H1 (cell line): Measurements from ENCODE around the gene NAGS. TPM values are rescaled to one million over a fixed set of nuclear protein-coding genes. Genes with fewer than 3 reads are reported as not detected.

ENCODE experiments used
- CTCF ChIA-PET: fragments of 300-600 bp; sonication (Branson Sonifier 250); formaldehyde crosslinking; loops from one replicate; lab custom pipeline; 2021; ENCODE audit not compliant: partially characterized antibody; lab: Charles Lee
- POLR2A ChIA-PET: fragments of 300-600 bp; sonication (Branson Sonifier 250); formaldehyde crosslinking; loops from one replicate; lab custom pipeline; 2021; ENCODE audit warnings: inconsistent platforms; ENCODE audit not compliant: partially characterized antibody; lab: Charles Lee
- DNase-seq, 2 experiments: peaks; one replicate each; pipeline versions ENCODE4 v3.0.0 to v3.0.0-alpha.2; 2010 to 2022; ENCODE audit warnings: low spot score in 2 of 2, low read depth in 1 of 2, mixed read lengths in 1 of 2
- FAIRE-seq: peaks from 2 replicates; lab custom pipeline; 2011; peaks lifted over from hg19 to GRCh38; lab: Jason Lieb, UNC
- H2AFZ ChIP-seq: 2 replicates; pipeline ENCODE4 v1.8.1; 2012; ENCODE audit warnings: low read length, inconsistent platforms
- H2AK5ac ChIP-seq: 2 replicates; pipeline ENCODE4 v1.6.1; 2013; ENCODE audit warnings: low read depth, low read length
- H2BK120ac ChIP-seq: replicated peaks from 2 replicates; pipeline ENCODE3; 2013; ENCODE audit warnings: low read depth, low read length, inconsistent platforms
- H2BK12ac ChIP-seq: 2 replicates; pipeline ENCODE4 v1.6.1; 2013; ENCODE audit warnings: low read depth, low read length
- H2BK15ac ChIP-seq: 2 replicates; pipeline ENCODE4 v1.6.1; 2013; ENCODE audit warnings: low read length
- H2BK20ac ChIP-seq: 2 replicates; pipeline ENCODE4 v1.6.1; 2013; ENCODE audit warnings: low read length
- H2BK5ac ChIP-seq: 2 replicates; pipeline ENCODE4 v1.6.1; 2013; ENCODE audit warnings: low read depth, low read length
- H3K14ac ChIP-seq: 2 replicates; pipeline ENCODE4 v1.6.1; 2013; ENCODE audit warnings: inconsistent platforms; ENCODE audit not compliant: insufficient read length
- H3K18ac ChIP-seq: 2 replicates; pipeline ENCODE4 v1.6.1; 2013; ENCODE audit warnings: low read length; ENCODE audit errors: extremely low read depth
- H3K23ac ChIP-seq: 2 replicates; pipeline ENCODE4 v1.6.1; 2013; ENCODE audit warnings: inconsistent platforms; ENCODE audit not compliant: insufficient read length
- H3K23me2 ChIP-seq: 2 replicates; pipeline ENCODE4 v1.6.1; 2013; ENCODE audit warnings: low read depth, low read length
- H3K27ac ChIP-seq: 2 replicates; pipeline ENCODE4 v1.6.1; 2011; ENCODE audit warnings: low read depth, low read length, inconsistent platforms
- H3K27me3 ChIP-seq, 4 experiments: replicated peaks in 1 of 4; 1 replicate in 1 of 4; 2 replicates in 3 of 4; pipeline versions ENCODE4 v1.6.1 to v1.8.1; 2011 to 2013; ENCODE audit warnings: low read length in 3 of 4, mild to moderate bottlenecking in 3 of 4, inconsistent platforms in 2 of 4, mixed read lengths in 2 of 4, moderate library complexity in 1 of 4; ENCODE audit not compliant: control insufficient read depth in 3 of 4, insufficient read depth in 3 of 4; ENCODE audit errors: extremely low read depth in 1 of 4
- H3K36me3 ChIP-seq, 4 experiments: 2 replicates each; pipeline versions ENCODE4 v1.6.1 to v1.8.1; 2011 to 2013; ENCODE audit warnings: mild to moderate bottlenecking in 4 of 4, low read length in 3 of 4, moderate library complexity in 2 of 4, control low read depth in 1 of 4, inconsistent platforms in 1 of 4; ENCODE audit not compliant: insufficient read depth in 4 of 4, control insufficient read depth in 2 of 4
- H3K4ac ChIP-seq: replicated peaks from 2 replicates; pipeline ENCODE3; 2013; ENCODE audit warnings: low read length, low read depth, mixed read lengths, inconsistent platforms; ENCODE audit not compliant: insufficient read length
- H3K4me1 ChIP-seq, 4 experiments: replicated peaks in 1 of 4; 1 replicate in 1 of 4; 2 replicates in 3 of 4; pipeline versions ENCODE4 v1.6.1 to v1.8.1; 2011 to 2013; ENCODE audit warnings: low read length in 3 of 4, inconsistent platforms in 2 of 4, mixed read lengths in 1 of 4; ENCODE audit not compliant: insufficient read depth in 4 of 4, control insufficient read depth in 3 of 4
- H3K4me2 ChIP-seq, 2 experiments: 2 replicates each; pipeline versions ENCODE4 v1.6.1 to v1.8.1; 2011 to 2013; ENCODE audit warnings: low read depth in 2 of 2, low read length in 2 of 2, control low read depth in 1 of 2, inconsistent platforms in 1 of 2, mild to moderate bottlenecking in 1 of 2; ENCODE audit not compliant: insufficient read depth in 1 of 2
- H3K4me3 ChIP-seq, 4 experiments: fragments of 200-600, 300-600 bp in 1 of 4; sonication (generic), shearing (Covaris generic), sonication (Bioruptor Twin) in 1 of 4; 2 replicates each; pipeline versions ENCODE4 v1.5.1 to v1.8.1; 2011 to 2016; ENCODE audit warnings: low read length in 4 of 4, low read depth in 3 of 4, control low read depth in 2 of 4, inconsistent platforms in 2 of 4, mild to moderate bottlenecking in 2 of 4, mixed read lengths in 1 of 4, moderate library complexity in 1 of 4; ENCODE audit not compliant: insufficient read depth in 2 of 4; ENCODE audit errors: extremely low read depth in 1 of 4
- H3K56ac ChIP-seq: replicated peaks from 2 replicates; pipeline ENCODE3; 2013; ENCODE audit warnings: low read depth, mild to moderate bottlenecking, mixed read lengths, low read length, inconsistent platforms; ENCODE audit not compliant: insufficient read length
- H3K79me1 ChIP-seq: 2 replicates; pipeline ENCODE4 v1.6.1; 2013; ENCODE audit warnings: low read depth, low read length, control low read depth
- H3K79me2 ChIP-seq, 2 experiments: 2 replicates each; pipeline versions ENCODE4 v1.6.1 to v1.8.1; 2012 to 2013; ENCODE audit warnings: low read length in 2 of 2, mild to moderate bottlenecking in 2 of 2, inconsistent platforms in 1 of 2; ENCODE audit not compliant: insufficient read depth in 2 of 2, control insufficient read depth in 1 of 2
- H3K9ac ChIP-seq, 4 experiments: replicated peaks in 1 of 4; 1 replicate in 1 of 4; 2 replicates in 3 of 4; pipeline versions ENCODE4 v1.6.1 to v1.8.1; 2011 to 2013; ENCODE audit warnings: low read depth in 3 of 4, low read length in 3 of 4, control low read depth in 2 of 4, mild to moderate bottlenecking in 2 of 4, moderate library complexity in 2 of 4, inconsistent platforms in 1 of 4; ENCODE audit errors: extremely low read depth in 1 of 4
- H3K9me3 ChIP-seq, 2 experiments: 2 replicates each; pipeline versions ENCODE4 v1.6.1 to v1.8.1; 2012 to 2013; ENCODE audit warnings: mild to moderate bottlenecking in 2 of 2, moderate library complexity in 2 of 2, control low read depth in 1 of 2, inconsistent platforms in 1 of 2, low read depth in 1 of 2, low read length in 1 of 2, mixed read lengths in 1 of 2; ENCODE audit not compliant: insufficient read depth in 2 of 2
- H4K20me1 ChIP-seq, 2 experiments: replicated peaks in 1 of 2; 2 replicates each; pipeline versions ENCODE3 to v1.8.1; 2011 to 2013; ENCODE audit warnings: inconsistent platforms in 2 of 2, low read length in 2 of 2, mild to moderate bottlenecking in 1 of 2; ENCODE audit not compliant: insufficient read depth in 2 of 2, control insufficient read depth in 1 of 2
- H4K5ac ChIP-seq: 2 replicates; pipeline ENCODE4 v1.6.1; 2013; ENCODE audit warnings: low read length, low read depth, mixed read lengths, inconsistent platforms; ENCODE audit not compliant: insufficient read length
- H4K8ac ChIP-seq: 2 replicates; pipeline ENCODE4 v1.8.0; 2013; ENCODE audit warnings: mild to moderate bottlenecking, moderate library complexity, low read length, inconsistent platforms; ENCODE audit not compliant: insufficient read depth; ENCODE audit errors: extremely low read depth
- H4K91ac ChIP-seq: replicated peaks from 2 replicates; pipeline ENCODE3; 2013; ENCODE audit warnings: low read length, mixed read lengths, inconsistent platforms; ENCODE audit not compliant: insufficient read length
- BACH1 ChIP-seq: IDR thresholded peaks from 2 replicates; pipeline ENCODE4 v1.6.1; 2012; ENCODE audit warnings: low read length, improper control_type of control experiment
- BRCA1 ChIP-seq: IDR thresholded peaks from 2 replicates; pipeline ENCODE4 v1.6.1; 2012; ENCODE audit warnings: low read depth, low read length, improper control_type of control experiment
- CBX5 ChIP-seq: fragments of 300-800, 300-1000 bp; sonication (generic); IDR thresholded peaks from 2 replicates; pipeline ENCODE4 v1.7.1; 2016; ENCODE audit warnings: antibody characterized with exemption, low read length, low read depth
- CEBPB ChIP-seq: IDR thresholded peaks from 2 replicates; pipeline ENCODE4 v1.6.1; 2012; ENCODE audit warnings: low read depth, low read length
- CTCF ChIP-seq, 3 experiments: IDR thresholded peaks; 1 replicate in 2 of 3; 2 replicates in 1 of 3; pipeline versions ENCODE4 v1.5.1 to v1.6.1; 2011; ENCODE audit warnings: low read length in 3 of 3, mild to moderate bottlenecking in 3 of 3, inconsistent platforms in 2 of 3, low read depth in 1 of 3, moderate library complexity in 1 of 3; ENCODE audit not compliant: insufficient read depth in 1 of 3; ENCODE audit errors: control extremely low read depth in 1 of 3
- KDM4A ChIP-seq: IDR thresholded peaks from one replicate; pipeline ENCODE4 v1.7.1; 2012; ENCODE audit warnings: low read depth, mild to moderate bottlenecking, moderate library complexity, low read length, inconsistent platforms; ENCODE audit not compliant: severe bottlenecking
- NRF1 ChIP-seq: IDR thresholded peaks from 2 replicates; pipeline ENCODE4 v1.6.1; 2011; ENCODE audit warnings: mild to moderate bottlenecking, low read depth, low read length, improper control_type of control experiment
- PHF8 ChIP-seq: fragments of 200-600 bp; sonication (generic); conservative IDR thresholded peaks from 2 replicates; pipeline ENCODE4 v1.7.1; 2012; ENCODE audit warnings: low read depth, mild to moderate bottlenecking, inconsistent platforms, low read length, moderate library complexity
- RBBP5 ChIP-seq: IDR thresholded peaks from 2 replicates; pipeline ENCODE4 v1.7.1; 2012; ENCODE audit warnings: low read depth, mild to moderate bottlenecking, inconsistent platforms, low read length, moderate library complexity, borderline replicate concordance
- SRF ChIP-seq: IDR thresholded peaks from 2 replicates; pipeline ENCODE4 v1.6.1; 2011; ENCODE audit warnings: mild to moderate bottlenecking, low read depth, low read length, moderate library complexity
- ZNF274 ChIP-seq: IDR thresholded peaks from 2 replicates; pipeline ENCODE4 v1.7.0; 2012; ENCODE audit warnings: low read length, borderline replicate concordance; ENCODE audit errors: extremely low read depth
- WGBS, 2 experiments: shearing (Covaris generic) in 1 of 2; methylation state at CpG; one replicate each; pipeline versions ENCODE4 v1.1.6 to v1.1.7; 2013 to 2015; ENCODE audit warnings: low lambda C conversion rate in 2 of 2, mixed read lengths in 2 of 2, inconsistent platforms in 1 of 2, low coverage in 1 of 2, missing lambda C conversion rate in 1 of 2; ENCODE audit not compliant: insufficient replicate concordance in 2 of 2, insufficient coverage in 1 of 2, insufficient read length in 1 of 2; ENCODE audit errors: extremely low coverage in 1 of 2, missing lambda C conversion rate in 1 of 2; 5-methylcytosine and 5-hydroxymethylcytosine counted together
- polyA plus RNA-seq, 7 experiments: library from polyadenylated mRNA; depleted of rRNA in 3 of 7; stranded (reverse) in 5 of 7; unstranded in 2 of 7; fragments of >200 nt in 5 of 7; fragments of 200-250 nt in 2 of 7; gene quantifications; 1 replicate in 5 of 7; 2 replicates in 1 of 7; 4 replicates in 1 of 7; pipeline versions ENCODE4 v1.2.1 to v1.2.3, GENCODE V29; 2011 to 2013; ENCODE audit warnings: missing spikeins in 2 of 7, mixed read lengths in 2 of 7
- total RNA-seq: library from RNA; stranded (reverse); fragmentation: NEBNext Ultra II Directional; extraction: Animal tissue kit (Norgen Biotek cat#: 25700); gene quantifications from 2 replicates; pipeline ENCODE4 v1.2.1, GENCODE V29; 2021

NAGS gene
- total and polyA plus RNA-seq, 2 of the 8 experiments (the other 6 are each of a cell fraction or from before 2014, with no cell fraction given): 4.0 to 5.1 TPM

DNA sequence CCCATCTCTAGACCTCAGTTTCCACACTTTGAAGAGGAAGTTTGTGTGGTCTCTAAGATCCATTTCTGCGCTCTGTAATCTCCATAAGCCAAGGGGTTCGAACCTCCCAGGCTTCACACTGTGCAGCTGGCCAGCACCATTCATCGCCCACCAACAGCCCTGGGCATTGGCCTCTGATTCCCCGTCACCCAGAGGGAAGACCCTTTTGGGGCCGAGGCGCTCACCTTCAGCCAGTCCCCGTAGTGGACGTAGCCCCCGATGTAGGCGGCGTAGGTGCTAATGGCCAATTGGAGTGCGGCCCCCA, 9.7 kb downstream of the NAGS start:
- Histone ChIP-seq H2BK120ac (no peak overlapping the region), H2BK12ac (no peak overlapping the region), H3K79me2 (no peaks in the 10 kb centered on the region), H4K8ac (peak overlapping the region; percentile 96; the same call in 1 of the 2 replicates), H3K18ac (0 out of 2 replicates have a peak overlapping the region, but pooled peaks have one; percentile 62), H3K56ac (no peak overlapping the region), H4K5ac (no peak overlapping the region), H2BK5ac (peak overlapping the region; percentile 97), H2AFZ (no peak overlapping the region; the same call in 1 of the 2 replicates), H3K4ac (no peak overlapping the region), H3K4me3 (peak overlapping the region; percentile 84 to 91 (median 88)), H3K9ac (peak overlapping the region in 3 of 4 experiments; percentile 87 to 90 (median 87); a peak in 6 of 7 replicates), H3K36me3 (peaks cover 0 to 3% (median 1%) of the 10 kb centered on the region in 4 experiments; a peak in 2 of 8 replicates), H3K27ac (peak overlapping the region; percentile 90), H3K23me2 (no peaks in the 10 kb centered on the region), H3K23ac (no peak overlapping the region), H3K4me1 (peaks cover 0 to 2% (median 0%) of the 10 kb centered on the region in 4 experiments; a peak in 3 of 7 replicates), H3K14ac (no peak overlapping the region), H4K91ac (peak overlapping the region; percentile 86), H3K79me1 (no peaks in the 10 kb centered on the region; the same call in 1 of the 2 replicates), H3K4me2 (peak overlapping the region; percentile 62 to 93), H2BK20ac (no peak overlapping the region), H3K27me3 (no peaks in the 10 kb centered on the region), H2AK5ac (no peak overlapping the region), H2BK15ac (no peak overlapping the region), H4K20me1 (peaks cover 0 to 2% of the 10 kb centered on the region in 2 experiments), H3K9me3 (no peaks in the 10 kb centered on the region)
- POLR2A ChIA-PET: interaction anchor here (1.1 to 3.2 kb wide), 11 partner anchors 9 to 79 kb away, joined by 3 to 45 read pairs (median 5); partner anchors contain the start of genes LSM12 and NAGS
- 9% methylated on average over 12 of the region's 12 CpGs; no CpG with 5 or more reads in 1 of the 2 experiments for WGBS, 2 experiments
- FAIRE-seq (no peak), DNase-seq (no peak)
- CTCF ChIA-PET: interaction anchor here (0.7 to 1.1 kb wide), 4 partner anchors 27 to 225 kb away, joined by 3 to 5 read pairs (median 4); no protein-coding TSS in a partner anchor
- TF ChIP-seq KDM4A (no peak), BACH1 (no peak), ZNF274 (no peak), BRCA1 (no peak), SRF (no peak), CBX5 (no peak), CTCF (IDR thresholded peaks at IDR 0.05; ENCODE audit: control extremely low read depth in 1 of 3, insufficient read depth in 1 of 3, low read depth in 1 of 3, low read length in 3 of 3) (no peak), NRF1 (no peak), CEBPB (no peak), RBBP5 (no peak), PHF8 (no peak)
